HEK293 (cell line): ENCODE data around the gene DNAJC11.

Experiments
- CTCF ChIA-PET: fragments of 350-600 bp; formaldehyde crosslinking; extraction: SDS; loops from one replicate; lab custom pipeline; 2021; ENCODE audit warnings: antibody characterized with exemption; lab: Yijun Ruan, JAX
- POLR2A ChIA-PET: fragments of 300-600 bp; formaldehyde crosslinking; extraction: SDS; loops from one replicate; lab custom pipeline; 2020; ENCODE audit warnings: antibody characterized with exemption, inconsistent platforms; lab: Yijun Ruan, JAX
- H3K27ac ChIP-seq: fragments of 200-500 bp; sonication (Bioruptor generic); 2 replicates; pipeline ENCODE4 v1.5.1; 2014; ENCODE audit warnings: low read depth, low read length, control low read depth, inconsistent platforms; ENCODE audit errors: extremely low read depth
- H3K36me3 ChIP-seq, 2 experiments: fragments of 200-500 bp in 1 of 2; sonication (Bioruptor generic) in 1 of 2; 1 replicate in 1 of 2; 2 replicates in 1 of 2; pipeline ENCODE4 v1.5.1; 2014 to 2017; ENCODE audit warnings: inconsistent platforms in 2 of 2, low read length in 2 of 2; ENCODE audit not compliant: control insufficient read depth in 2 of 2, insufficient read depth in 1 of 2
- H3K4me1 ChIP-seq: fragments of 200-500 bp; sonication (Bioruptor generic); 2 replicates; pipeline ENCODE4 v1.5.1; 2014; ENCODE audit warnings: mild to moderate bottlenecking, low read length, inconsistent platforms; ENCODE audit not compliant: control insufficient read depth, insufficient read depth
- H3K4me3 ChIP-seq: 2 replicates; pipeline ENCODE4 v1.5.1; 2011; ENCODE audit warnings: low read depth, mild to moderate bottlenecking, control low read depth, low read length, moderate library complexity
- H3K9me3 ChIP-seq: fragments of 200-500 bp; sonication (Bioruptor generic); 2 replicates; pipeline ENCODE4 v1.5.1; 2014; ENCODE audit warnings: low read depth, low read length, inconsistent platforms; ENCODE audit not compliant: control insufficient read depth, insufficient read depth
- EGR2 ChIP-seq: fragments of 450-650 bp; formaldehyde crosslinking; IDR thresholded peaks from 2 replicates; pipeline ENCODE4 v1.5.1; 2016; ENCODE audit warnings: low read depth, missing biosample characterization, missing genetic modification characterization
- GLIS1 ChIP-seq: fragments of 450-650 bp; formaldehyde crosslinking; IDR thresholded peaks from 2 replicates; pipeline ENCODE4 v1.5.1; 2016; ENCODE audit warnings: missing biosample characterization, missing genetic modification characterization
- KLF9 ChIP-seq: fragments of 450-650 bp; formaldehyde crosslinking; IDR thresholded peaks from 2 replicates; pipeline ENCODE4 v1.5.1; 2016; ENCODE audit warnings: missing biosample characterization, missing genetic modification characterization, low read depth
- SETDB1 ChIP-seq: IDR thresholded peaks from one replicate; pipeline ENCODE4 v1.6.1; 2017; ENCODE audit warnings: mild to moderate bottlenecking, low read length, moderate library complexity, mixed read lengths; ENCODE audit not compliant: insufficient read length

The DNAJC11 gene

DNA sequence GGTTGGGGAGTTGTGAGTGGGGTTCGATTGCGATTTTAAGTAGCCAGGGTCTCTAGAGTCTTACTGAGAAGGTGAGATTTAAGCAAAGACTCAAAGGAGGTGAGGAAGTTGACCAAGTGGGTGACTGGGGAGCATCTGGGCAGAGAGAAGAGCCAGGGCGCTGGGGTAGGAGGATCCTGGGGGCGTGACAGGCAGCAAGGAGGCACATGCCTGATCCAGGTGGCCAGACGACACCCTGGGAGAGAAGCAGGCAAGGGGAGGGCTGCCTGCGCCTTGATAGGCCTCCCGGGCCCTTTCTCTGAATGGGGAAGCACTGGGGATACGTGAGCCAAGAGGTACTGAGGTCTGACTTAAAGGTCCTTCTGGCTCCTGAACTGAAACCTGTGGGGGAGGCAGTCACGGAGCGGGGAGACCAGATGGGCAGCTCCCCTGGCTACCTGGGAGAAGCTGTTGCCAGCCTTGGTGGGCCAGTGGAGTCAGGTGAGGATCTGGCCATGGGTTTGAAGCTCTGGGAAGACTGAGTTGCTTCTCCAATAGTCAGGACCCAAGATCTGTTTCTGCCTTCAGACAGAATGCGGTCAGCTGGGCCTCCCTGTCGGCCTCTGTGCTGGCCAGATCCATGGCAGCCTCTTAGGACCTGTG lies 116.4 kb downstream of the DNAJC11 start:
- peak; percentile 90 for TF ChIP-seq GLIS1 (tag by site-specific recombination)
- 0 out of 2 replicates have a peak, but pooled peaks have one; percentile 25 for TF ChIP-seq EGR2 (tag by site-specific recombination)
- TF ChIP-seq SETDB1 = no peak
- 0 out of 2 replicates have a peak, but pooled peaks have one; percentile 20 for TF ChIP-seq KLF9 (tag by site-specific recombination)
- Histone ChIP-seq H3K4me3 (no peak overlapping the region), H3K36me3 (peaks cover 0 to 77% of the 10 kb centered on the region in 2 experiments; a peak in 1 of 3 replicates), H3K9me3 (no peaks in the 10 kb centered on the region), H3K4me1 (peaks cover 7% of the 10 kb centered on the region), H3K27ac (no peak overlapping the region)
- POLR2A ChIA-PET = interaction anchor here (1.0 kb wide), 1 partner anchor 12 kb away, joined by 3 read pairs; no protein-coding TSS in a partner anchor
- CTCF ChIA-PET = interaction anchor here (0.7 kb wide), 1 partner anchor 18 kb away, joined by 3 read pairs; the partner anchor contains the start of gene KLHL21
